Measurements from ENCODE around the gene SPO11. TPM values are rescaled to one million over a fixed set of nuclear protein-coding genes. Genes with fewer than 3 reads are reported as not detected.
"Not testable (repeated sequence)": the region's sequence is repeated elsewhere in the genome, so short reads cannot be mapped to it uniquely, and the experiment has no call there.

The SPO11 gene
- total RNA-seq, 2 donors from 2014 or later = not detected

GRCh38 chr20:57342829-57343228, 13.2 kb downstream of the SPO11 start:
- no peaks in the 10 kb centered on the region for H3K4me1 ChIP-seq
- H3K27ac ChIP-seq = no peak overlapping the region
- no peaks in the 10 kb centered on the region for H3K27me3 ChIP-seq
- TF ChIP-seq CTCF (IDR thresholded peaks at IDR 0.05) = no peak
- H3K4me3 ChIP-seq = no peak overlapping the region
- H3K9me3 ChIP-seq = no peaks in the 10 kb centered on the region
- H3K36me3 ChIP-seq = no peaks in the 10 kb centered on the region
- DNase-seq (ENCODE audit: low spot score) = no peak

GRCh38 chr20:57346477-57346876, 16.9 kb downstream of the SPO11 start:
- Histone ChIP-seq H3K4me3 (no peak overlapping the region), H3K9me3 (no peaks in the 10 kb centered on the region), H3K27ac (no peak overlapping the region), H3K36me3 (no peaks in the 10 kb centered on the region), H3K4me1 (no peaks in the 10 kb centered on the region), H3K27me3 (no peaks in the 10 kb centered on the region)
- TF ChIP-seq CTCF (IDR thresholded peaks at IDR 0.05) = peak; percentile 62 to 84
- DNase-seq (ENCODE audit: low spot score) = peak; percentile 80

GRCh38 chr20:57347393-57347792, 17.8 kb downstream of the SPO11 start:
- H3K4me1 ChIP-seq = peaks cover 0 to 9% of the 10 kb centered on the region in 2 donors
- no peaks in the 10 kb centered on the region for H3K36me3 ChIP-seq
- no peak overlapping the region for H3K4me3 ChIP-seq
- no peak for TF ChIP-seq CTCF (IDR thresholded peaks at IDR 0.05)
- no peaks in the 10 kb centered on the region for H3K27me3 ChIP-seq
- no peak overlapping the region for H3K27ac ChIP-seq
- no peak for DNase-seq (ENCODE audit: low spot score)
- H3K9me3 ChIP-seq = no peaks in the 10 kb centered on the region

GRCh38 chr20:57348200-57348921, 18.8 kb downstream of the SPO11 start:
- not testable (repeated sequence) for H3K27me3 ChIP-seq; H3K36me3 ChIP-seq; DNase-seq (ENCODE audit: low spot score); H3K9me3 ChIP-seq; H3K27ac ChIP-seq; H3K4me3 ChIP-seq
- H3K4me1 ChIP-seq = peaks cover 0 to 13% of the 10 kb centered on the region in 2 donors

- H3K4me3 ChIP-seq; DNase-seq (ENCODE audit: low spot score); H3K9me3 ChIP-seq; H3K36me3 ChIP-seq; H3K27me3 ChIP-seq; H3K27ac ChIP-seq: not testable (repeated sequence)
- H3K4me1 ChIP-seq = peaks cover 0 to 13% of the 10 kb centered on the region in 2 donors
Measured at GRCh38 chr20:57348922-57349574, 19.4 kb downstream of the SPO11 start.

- H3K27me3 ChIP-seq = no peaks in the 10 kb centered on the region
- no peaks in the 10 kb centered on the region for H3K9me3 ChIP-seq
- no peak overlapping the region for H3K4me3 ChIP-seq
- DNase-seq (ENCODE audit: low spot score) = no peak
- H3K4me1 ChIP-seq = peaks cover 0 to 13% of the 10 kb centered on the region in 2 donors
- no peak for TF ChIP-seq CTCF (IDR thresholded peaks at IDR 0.05)
- no peak overlapping the region for H3K27ac ChIP-seq
- no peaks in the 10 kb centered on the region for H3K36me3 ChIP-seq
Measured at GRCh38 chr20:57350081-57350710, 20.6 kb downstream of the SPO11 start.

GRCh38 chr20:57350726-57351041, 21.1 kb downstream of the SPO11 start:
- peak overlapping the region; percentile 79 to 85 for H3K4me3 ChIP-seq
- peak overlapping the region; percentile 82 to 87 for H3K27ac ChIP-seq
- not testable (repeated sequence) for DNase-seq (ENCODE audit: low spot score); H3K27me3 ChIP-seq; H3K36me3 ChIP-seq; H3K9me3 ChIP-seq
- H3K4me1 ChIP-seq = peaks cover 0 to 13% of the 10 kb centered on the region in 2 donors

Measured in right atrium auricular region (tissue), 2 donors.